Spleen (tissue), 7 donors: Measurements from ENCODE around the gene NFASC.

Experiments
- POLR2A ChIP-seq, 3 donors: fragments of 450-650 bp; IDR thresholded peaks; one replicate each; pipeline ENCODE4 v1.5.1; 2017; ENCODE audit warnings: antibody characterized with exemption in 3 of 3, mild to moderate bottlenecking in 1 of 3
- POLR2AphosphoS5 ChIP-seq, 3 donors: sonication (generic); formaldehyde crosslinking; IDR thresholded peaks; one replicate each; pipeline ENCODE4 v1.5.1; 2017; ENCODE audit warnings: antibody characterized with exemption in 3 of 3
- TF ChIP-seq, protein P1 (sequence below), 11 experiments: fragments of 200-600 bp in 7 of 11; fragments of 450-650 bp in 4 of 11; sonication (generic) in 4 of 11; IDR thresholded peaks in 8 of 11; conservative IDR thresholded peaks in 3 of 11; 1 replicate in 7 of 11; 2 replicates in 4 of 11; pipeline versions ENCODE4 v1.4.0 to v1.8.0; 2016 to 2021; ENCODE audit warnings: antibody characterized with exemption in 11 of 11, inconsistent platforms in 4 of 11, mild to moderate bottlenecking in 1 of 11
- donor health status: DM: no; HTN: no; CAD: no; lungs with moderate emphysema.
- donor health status: DM: no; HTN: no; CAD: no.
- donor health status: DM: no; HTN: no; CAD: no.

DNA sequence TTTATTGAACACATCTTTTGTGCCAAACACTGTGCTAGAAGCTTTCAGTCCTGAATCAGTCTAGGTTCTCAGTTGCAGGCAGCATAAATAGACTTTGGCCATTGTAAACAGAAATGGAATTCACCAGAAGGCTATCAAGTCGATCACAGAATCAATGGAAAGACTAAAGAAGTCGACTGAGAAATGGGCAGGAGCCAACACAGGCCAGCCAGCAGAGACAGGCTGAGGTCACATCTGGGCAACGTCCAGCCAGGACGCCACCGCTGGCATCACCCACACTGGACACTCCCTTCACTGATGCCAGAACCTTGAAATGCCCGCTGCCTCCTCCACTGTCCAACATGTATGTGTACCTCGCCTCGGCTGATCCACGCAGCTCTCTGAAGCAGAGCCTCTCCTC, 166.9 kb downstream of the NFASC start:
- TF ChIP-seq, protein P1, sequence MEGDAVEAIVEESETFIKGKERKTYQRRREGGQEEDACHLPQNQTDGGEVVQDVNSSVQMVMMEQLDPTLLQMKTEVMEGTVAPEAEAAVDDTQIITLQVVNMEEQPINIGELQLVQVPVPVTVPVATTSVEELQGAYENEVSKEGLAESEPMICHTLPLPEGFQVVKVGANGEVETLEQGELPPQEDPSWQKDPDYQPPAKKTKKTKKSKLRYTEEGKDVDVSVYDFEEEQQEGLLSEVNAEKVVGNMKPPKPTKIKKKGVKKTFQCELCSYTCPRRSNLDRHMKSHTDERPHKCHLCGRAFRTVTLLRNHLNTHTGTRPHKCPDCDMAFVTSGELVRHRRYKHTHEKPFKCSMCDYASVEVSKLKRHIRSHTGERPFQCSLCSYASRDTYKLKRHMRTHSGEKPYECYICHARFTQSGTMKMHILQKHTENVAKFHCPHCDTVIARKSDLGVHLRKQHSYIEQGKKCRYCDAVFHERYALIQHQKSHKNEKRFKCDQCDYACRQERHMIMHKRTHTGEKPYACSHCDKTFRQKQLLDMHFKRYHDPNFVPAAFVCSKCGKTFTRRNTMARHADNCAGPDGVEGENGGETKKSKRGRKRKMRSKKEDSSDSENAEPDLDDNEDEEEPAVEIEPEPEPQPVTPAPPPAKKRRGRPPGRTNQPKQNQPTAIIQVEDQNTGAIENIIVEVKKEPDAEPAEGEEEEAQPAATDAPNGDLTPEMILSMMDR (IDR thresholded peaks at IDR 0.05 in 8 of 11, conservative IDR thresholded peaks at IDR 0.05 in 3 of 11), result no peak
- TF ChIP-seq POLR2AphosphoS5 (IDR thresholded peaks at IDR 0.05), result no peak
- no peak for TF ChIP-seq POLR2A (IDR thresholded peaks at IDR 0.05)
